ENCODE results near the gene ZSCAN12. TPM values are rescaled to one million over a fixed set of nuclear protein-coding genes. Genes with fewer than 3 reads are reported as not detected.

The ZSCAN12 gene
- polyA plus RNA-seq, 1 donor (not counting 4 experiments of a cell fraction or from before 2014, with no cell fraction given), result 4.0 TPM

GRCh38 chr6:28400122-28400451 is 540 bp upstream of the ZSCAN12 start:
- no peaks in the 10 kb centered on the region for H4K20me1 ChIP-seq (ENCODE audit: control insufficient read depth, extremely low read depth, insufficient read depth, low read length)
- H3K9me3 ChIP-seq (ENCODE audit: control insufficient read depth, low read depth, low read length), result no peaks in the 10 kb centered on the region
- peak overlapping the region; percentile 89 for H3K9ac ChIP-seq (ENCODE audit: control insufficient read depth, extremely low read depth, insufficient read depth, low read length)
- H3K36me3 ChIP-seq (ENCODE audit: control insufficient read depth in 2 of 2, extremely low read depth in 1 of 2, insufficient read depth in 2 of 2, low read length in 2 of 2), result no peaks in the 10 kb centered on the region
- DNase-seq (ENCODE audit: low read depth, low spot score), result no peak
- H3K4me3 ChIP-seq (ENCODE audit: control insufficient read depth in 2 of 3, extremely low read depth in 1 of 3, insufficient read depth in 2 of 3, low read depth in 1 of 3, low read length in 3 of 3), result peak overlapping the region; percentile 55 to 94 (median 90)
- peak overlapping the region; percentile 99 for H2AFZ ChIP-seq (ENCODE audit: control insufficient read depth, low read length)
- no peak for FAIRE-seq
- peaks cover 19% of the 10 kb centered on the region for H3K4me1 ChIP-seq (ENCODE audit: control insufficient read depth, extremely low read depth, insufficient read depth, low read length)
- H3K27ac ChIP-seq (ENCODE audit: control insufficient read depth, insufficient read depth, low read length), result peak overlapping the region; percentile 83
- dilution Hi-C loops (cut with MboI; ENCODE audit: extremely low pct_ligation_motif_present, low sequenced_read_pairs), result no loop called here
- TF ChIP-seq, protein P1, sequence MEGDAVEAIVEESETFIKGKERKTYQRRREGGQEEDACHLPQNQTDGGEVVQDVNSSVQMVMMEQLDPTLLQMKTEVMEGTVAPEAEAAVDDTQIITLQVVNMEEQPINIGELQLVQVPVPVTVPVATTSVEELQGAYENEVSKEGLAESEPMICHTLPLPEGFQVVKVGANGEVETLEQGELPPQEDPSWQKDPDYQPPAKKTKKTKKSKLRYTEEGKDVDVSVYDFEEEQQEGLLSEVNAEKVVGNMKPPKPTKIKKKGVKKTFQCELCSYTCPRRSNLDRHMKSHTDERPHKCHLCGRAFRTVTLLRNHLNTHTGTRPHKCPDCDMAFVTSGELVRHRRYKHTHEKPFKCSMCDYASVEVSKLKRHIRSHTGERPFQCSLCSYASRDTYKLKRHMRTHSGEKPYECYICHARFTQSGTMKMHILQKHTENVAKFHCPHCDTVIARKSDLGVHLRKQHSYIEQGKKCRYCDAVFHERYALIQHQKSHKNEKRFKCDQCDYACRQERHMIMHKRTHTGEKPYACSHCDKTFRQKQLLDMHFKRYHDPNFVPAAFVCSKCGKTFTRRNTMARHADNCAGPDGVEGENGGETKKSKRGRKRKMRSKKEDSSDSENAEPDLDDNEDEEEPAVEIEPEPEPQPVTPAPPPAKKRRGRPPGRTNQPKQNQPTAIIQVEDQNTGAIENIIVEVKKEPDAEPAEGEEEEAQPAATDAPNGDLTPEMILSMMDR (optimal IDR thresholded peaks at IDR 0.05 in 1 of 3, IDR thresholded peaks at IDR 0.05 in 1 of 3, conservative IDR thresholded peaks at IDR 0.05 in 1 of 3; ENCODE audit: extremely low read depth in 1 of 3, insufficient read depth in 2 of 3, low read length in 3 of 3), result no peak
- no peak for TF ChIP-seq EZH2 (IDR thresholded peaks at IDR 0.05; ENCODE audit: low read length)
- no peaks in the 10 kb centered on the region for H3K9me1 ChIP-seq (ENCODE audit: control insufficient read depth, extremely low read depth, insufficient read depth, low read length)
- peak overlapping the region; percentile 85 for H3K4me2 ChIP-seq (ENCODE audit: control insufficient read depth, extremely low read depth, insufficient read depth, low read depth, low read length)
- H3K27me3 ChIP-seq (ENCODE audit: control insufficient read depth, extremely low read depth, insufficient read depth, low read length), result no peaks in the 10 kb centered on the region
- peaks cover 23% of the 10 kb centered on the region for H3K79me2 ChIP-seq (ENCODE audit: control insufficient read depth, insufficient read depth, low read length)

GRCh38 chr6:28395918-28396317 is 3.6 kb downstream of the ZSCAN12 start:
- no peak overlapping the region for H3K4me3 ChIP-seq (ENCODE audit: control insufficient read depth in 2 of 3, extremely low read depth in 1 of 3, insufficient read depth in 2 of 3, low read depth in 1 of 3, low read length in 3 of 3)
- DNase-seq (ENCODE audit: low read depth, low spot score), result no peak
- dilution Hi-C loops (cut with MboI; ENCODE audit: extremely low pct_ligation_motif_present, low sequenced_read_pairs), result no loop called here
- no peaks in the 10 kb centered on the region for H3K27me3 ChIP-seq (ENCODE audit: control insufficient read depth, extremely low read depth, insufficient read depth, low read length)
- peaks cover 17% of the 10 kb centered on the region for H3K4me1 ChIP-seq (ENCODE audit: control insufficient read depth, extremely low read depth, insufficient read depth, low read length)
- no peak overlapping the region for H3K27ac ChIP-seq (ENCODE audit: control insufficient read depth, insufficient read depth, low read length)
- H3K9me3 ChIP-seq (ENCODE audit: control insufficient read depth, low read depth, low read length), result no peaks in the 10 kb centered on the region
- no peak overlapping the region for H3K4me2 ChIP-seq (ENCODE audit: control insufficient read depth, extremely low read depth, insufficient read depth, low read depth, low read length)
- no peaks in the 10 kb centered on the region for H4K20me1 ChIP-seq (ENCODE audit: control insufficient read depth, extremely low read depth, insufficient read depth, low read length)
- H3K36me3 ChIP-seq (ENCODE audit: control insufficient read depth in 2 of 2, extremely low read depth in 1 of 2, insufficient read depth in 2 of 2, low read length in 2 of 2), result peaks cover 4% of the 10 kb centered on the region in 2 experiments
- H3K9ac ChIP-seq (ENCODE audit: control insufficient read depth, extremely low read depth, insufficient read depth, low read length), result no peak overlapping the region
- no peak for FAIRE-seq
- peaks cover 31% of the 10 kb centered on the region for H3K79me2 ChIP-seq (ENCODE audit: control insufficient read depth, insufficient read depth, low read length)
- no peak overlapping the region for H2AFZ ChIP-seq (ENCODE audit: control insufficient read depth, low read length)
- H3K9me1 ChIP-seq (ENCODE audit: control insufficient read depth, extremely low read depth, insufficient read depth, low read length), result no peaks in the 10 kb centered on the region
- TF ChIP-seq, protein P1 (optimal IDR thresholded peaks at IDR 0.05 in 1 of 3, IDR thresholded peaks at IDR 0.05 in 1 of 3, conservative IDR thresholded peaks at IDR 0.05 in 1 of 3; ENCODE audit: extremely low read depth in 1 of 3, insufficient read depth in 2 of 3, low read length in 3 of 3), result no peak
- no peak for TF ChIP-seq EZH2 (IDR thresholded peaks at IDR 0.05; ENCODE audit: low read length)

All from keratinocyte (primary cell).